IPS-11a (cell line): ENCODE measurements around the gene GADD45B.
"Not testable (repeated sequence)": the region's sequence is repeated elsewhere in the genome, so short reads cannot be mapped to it uniquely, and the experiment has no call there.

Experiments
- H3K4me3 ChIP-seq: one replicate; pipeline ENCODE4 v1.5.1; 2013; ENCODE audit warnings: low read depth, low read length, control low read depth

GADD45B gene

DNA sequence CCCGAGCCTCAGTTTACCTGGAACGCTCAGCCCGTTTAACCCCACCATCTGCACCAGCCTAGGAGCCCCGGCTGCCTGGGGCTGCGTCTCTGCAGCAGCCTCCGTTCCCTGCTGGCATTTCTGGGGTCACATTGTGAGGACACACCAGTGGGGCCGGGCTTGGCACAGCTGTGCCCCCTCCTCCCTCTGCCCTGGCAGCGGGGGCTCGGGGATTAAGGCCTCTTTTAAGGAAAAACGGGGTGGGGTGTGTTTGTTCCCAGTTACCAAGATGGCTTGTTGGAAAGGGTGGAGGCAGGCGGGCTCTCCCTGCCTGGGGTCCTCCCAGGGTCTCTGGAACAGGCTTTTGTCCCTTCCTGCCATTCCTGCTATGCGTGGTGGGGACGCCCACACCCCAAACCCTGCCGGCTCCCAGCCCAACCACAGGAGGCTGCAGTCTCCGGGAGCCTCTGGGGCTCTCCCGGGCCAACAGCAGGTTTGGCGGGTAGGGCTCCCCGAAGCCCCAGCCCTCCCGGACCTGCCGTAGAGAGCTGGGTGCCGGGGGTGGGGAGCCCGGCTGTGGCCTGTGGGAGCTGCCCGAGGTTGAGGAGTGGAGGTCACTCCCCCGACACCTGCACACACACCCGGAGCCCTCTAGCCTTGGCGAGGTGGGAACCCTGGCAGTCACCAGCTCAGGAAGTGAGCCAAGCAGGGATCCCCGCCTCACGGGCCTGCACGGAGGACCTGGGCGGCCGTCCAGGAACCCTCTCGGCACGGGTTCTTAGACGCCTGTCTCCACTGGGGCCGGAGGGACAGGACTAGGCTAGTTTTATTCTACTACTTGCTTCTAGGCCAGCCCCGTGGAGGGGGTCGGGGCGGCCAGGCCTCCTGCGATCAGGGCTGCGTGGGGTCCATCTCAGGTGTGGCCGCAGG lies 36.9 kb downstream of the GADD45B start:
- H3K4me3 ChIP-seq, result no peak overlapping the region

DNA sequence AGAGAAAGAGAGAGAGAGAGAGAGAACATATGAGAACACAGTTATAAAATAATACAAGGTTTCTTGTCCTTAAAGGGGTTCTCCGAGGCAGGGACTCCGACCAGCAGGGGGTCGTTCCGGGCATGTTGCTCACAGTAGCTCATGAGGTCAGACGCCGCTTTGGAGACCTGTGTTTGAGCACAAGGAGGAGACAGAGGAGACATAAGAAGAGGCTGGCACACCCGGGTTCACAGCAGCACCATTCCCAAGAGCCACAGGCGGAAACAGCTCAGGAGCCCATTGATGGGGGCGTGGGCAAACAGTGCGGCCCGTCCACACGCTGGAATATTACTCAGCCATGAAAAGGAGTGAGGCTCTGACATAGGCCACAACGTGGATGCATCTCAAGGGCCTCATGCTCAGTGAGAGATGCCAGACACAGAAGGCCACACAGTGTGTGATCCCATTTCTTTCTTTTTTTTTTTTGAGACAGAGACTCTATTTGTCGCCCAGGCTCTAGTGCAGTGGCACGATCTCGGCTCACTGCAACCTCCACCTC lies 39.1 kb downstream of the GADD45B start:
- H3K4me3 ChIP-seq, result no peak overlapping the region

DNA sequence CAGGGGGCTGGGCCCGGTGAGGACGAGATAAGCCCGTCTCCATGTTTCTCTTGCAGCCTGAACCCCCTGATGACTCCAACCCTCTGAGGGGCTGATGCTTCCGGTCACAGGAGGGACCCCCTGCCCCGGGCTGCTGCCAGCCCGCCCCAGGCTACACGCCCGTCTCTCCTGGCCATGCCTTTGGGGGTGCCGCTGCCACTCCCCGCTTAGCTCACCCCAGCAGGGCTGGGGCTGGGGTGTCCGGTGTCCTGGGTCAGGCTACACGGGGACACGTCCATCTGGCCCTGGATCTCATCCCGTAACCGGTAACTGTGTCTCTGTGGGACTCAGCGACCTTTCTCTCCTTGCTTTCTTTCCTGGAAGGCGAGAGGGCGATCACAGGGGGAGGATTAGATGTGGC lies 40.8 kb downstream of the GADD45B start:
- H3K4me3 ChIP-seq, result no peak overlapping the region

DNA sequence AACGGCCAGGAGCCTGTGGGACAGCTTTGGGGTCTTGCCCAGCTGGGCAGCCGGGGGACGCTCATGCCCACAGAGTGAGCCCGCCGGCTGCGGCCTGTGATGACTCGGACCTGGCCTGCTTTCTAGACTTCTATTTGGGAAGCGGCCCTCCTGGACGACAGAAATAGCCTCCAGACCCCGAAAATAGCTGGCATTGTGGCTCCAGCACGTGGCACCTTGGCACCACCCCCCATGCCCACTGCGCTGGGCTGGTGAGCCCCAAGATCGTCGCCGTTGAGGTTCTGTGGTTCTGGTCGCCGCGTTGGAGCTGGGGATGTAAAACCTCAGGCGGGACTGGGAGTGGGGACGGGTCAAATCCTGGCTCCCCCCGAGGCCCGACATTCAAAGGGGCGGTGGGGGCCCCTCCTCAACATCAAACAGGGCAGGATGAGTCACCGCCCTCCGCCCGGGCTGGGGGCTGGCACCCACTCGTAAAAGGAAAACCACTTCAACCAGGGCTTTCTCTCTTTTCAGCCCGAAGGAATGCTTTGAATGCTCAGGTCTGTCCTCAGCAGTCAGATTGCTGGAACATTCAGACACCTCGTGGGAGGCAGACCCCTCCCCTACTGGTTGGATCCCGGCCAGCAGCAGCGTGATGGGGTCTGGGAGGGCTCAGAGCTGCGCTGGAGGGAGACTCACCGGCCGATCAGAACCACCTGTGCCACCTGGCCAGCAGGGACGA lies 42.1 kb downstream of the GADD45B start:
- H3K4me3 ChIP-seq, result no peak overlapping the region

DNA sequence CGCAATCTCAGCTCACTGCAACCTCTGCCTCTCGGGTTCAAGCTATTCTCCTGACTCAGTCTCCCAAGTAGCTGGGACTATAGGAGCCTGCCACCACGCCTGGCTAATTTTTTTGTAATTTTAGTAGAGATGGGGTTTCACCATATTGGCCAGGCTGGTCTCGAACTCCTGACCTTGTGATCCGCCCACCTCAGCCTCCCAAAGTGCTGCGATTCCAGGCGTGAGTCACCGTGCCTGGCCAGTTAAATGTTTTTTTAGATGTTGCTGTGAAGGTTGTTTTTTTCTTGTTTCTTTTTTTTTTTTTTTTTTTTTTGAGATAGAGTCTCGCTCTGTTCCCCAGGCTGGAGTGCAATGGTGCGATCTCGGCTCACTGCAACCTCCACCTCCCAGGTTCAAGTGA lies 42.9 kb downstream of the GADD45B start:
- H3K4me3 ChIP-seq, result not testable (repeated sequence)

DNA sequence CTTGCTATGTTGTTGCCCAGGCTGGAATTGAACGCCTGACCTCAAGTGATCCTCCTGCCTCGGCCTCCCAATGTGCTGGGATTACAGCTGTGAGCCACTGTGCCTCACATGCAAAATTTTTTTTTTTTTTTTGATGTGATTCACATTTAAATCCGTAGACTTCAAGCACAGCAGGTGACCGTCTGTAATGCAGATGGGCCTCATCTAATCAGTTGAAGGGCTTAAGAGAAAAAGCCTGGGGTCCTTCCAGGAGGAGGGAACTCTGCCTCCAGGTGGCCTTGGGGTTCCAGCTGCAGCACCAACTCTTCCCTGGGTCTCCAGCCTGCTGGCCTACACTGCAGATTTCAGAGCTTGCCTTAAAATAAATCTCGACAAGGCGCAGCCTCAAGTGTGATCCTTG lies 43.6 kb downstream of the GADD45B start:
- H3K4me3 ChIP-seq, result no peak overlapping the region

DNA sequence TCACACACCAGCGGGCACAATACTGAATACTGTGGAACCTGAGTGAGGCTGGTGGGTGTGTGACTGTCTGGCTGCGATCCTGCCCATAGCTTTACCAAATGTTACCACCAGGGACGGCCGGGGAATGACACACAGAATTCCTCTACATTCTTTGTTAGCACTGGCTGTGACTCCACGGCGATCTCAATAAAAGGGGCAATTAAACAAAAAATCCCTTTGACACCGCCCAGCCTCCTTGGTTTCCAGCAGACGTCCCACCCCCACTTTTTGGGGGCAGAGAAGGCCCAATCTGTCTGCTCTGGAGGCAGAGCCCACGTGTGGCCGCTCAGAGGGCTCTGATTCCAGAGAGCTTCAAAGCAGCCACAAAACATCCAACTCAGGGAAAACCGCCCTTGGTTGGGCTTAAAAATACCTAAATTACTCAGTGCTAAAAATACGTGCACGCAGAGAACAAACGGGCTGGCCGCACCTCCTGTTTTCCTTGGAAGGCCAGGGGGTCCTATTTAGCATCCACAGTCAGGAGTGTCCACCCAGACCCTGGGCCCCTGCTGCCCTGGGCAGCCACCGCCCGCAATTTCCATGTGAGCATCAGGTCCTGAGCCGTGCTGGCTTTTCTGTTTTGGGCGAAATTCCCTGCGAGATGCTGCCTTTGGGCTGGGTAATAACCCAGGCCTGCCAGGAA lies 47.8 kb downstream of the GADD45B start:
- no peak overlapping the region for H3K4me3 ChIP-seq

DNA sequence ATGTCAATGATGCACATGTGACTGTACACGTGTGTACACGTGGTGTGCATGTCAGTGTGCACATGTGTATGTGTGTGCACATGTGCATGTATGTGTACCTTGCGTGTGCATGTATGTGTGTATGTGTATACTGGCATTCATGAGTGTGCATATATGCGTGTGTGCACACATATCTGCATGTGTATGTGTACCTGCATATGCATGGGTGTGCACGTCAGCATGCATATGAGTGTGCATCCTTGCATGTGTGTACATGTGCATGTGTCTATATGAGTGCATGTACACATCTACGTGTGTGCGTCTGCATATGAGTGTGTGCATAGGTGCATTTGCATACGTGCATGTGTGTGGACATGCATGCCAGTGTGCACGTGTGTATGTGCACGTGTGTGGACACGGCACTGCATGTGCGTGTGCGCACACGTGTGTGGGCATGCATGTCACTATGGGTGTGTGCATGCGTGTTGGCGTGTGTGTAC lies 48.5 kb downstream of the GADD45B start:
- no peak overlapping the region for H3K4me3 ChIP-seq

DNA sequence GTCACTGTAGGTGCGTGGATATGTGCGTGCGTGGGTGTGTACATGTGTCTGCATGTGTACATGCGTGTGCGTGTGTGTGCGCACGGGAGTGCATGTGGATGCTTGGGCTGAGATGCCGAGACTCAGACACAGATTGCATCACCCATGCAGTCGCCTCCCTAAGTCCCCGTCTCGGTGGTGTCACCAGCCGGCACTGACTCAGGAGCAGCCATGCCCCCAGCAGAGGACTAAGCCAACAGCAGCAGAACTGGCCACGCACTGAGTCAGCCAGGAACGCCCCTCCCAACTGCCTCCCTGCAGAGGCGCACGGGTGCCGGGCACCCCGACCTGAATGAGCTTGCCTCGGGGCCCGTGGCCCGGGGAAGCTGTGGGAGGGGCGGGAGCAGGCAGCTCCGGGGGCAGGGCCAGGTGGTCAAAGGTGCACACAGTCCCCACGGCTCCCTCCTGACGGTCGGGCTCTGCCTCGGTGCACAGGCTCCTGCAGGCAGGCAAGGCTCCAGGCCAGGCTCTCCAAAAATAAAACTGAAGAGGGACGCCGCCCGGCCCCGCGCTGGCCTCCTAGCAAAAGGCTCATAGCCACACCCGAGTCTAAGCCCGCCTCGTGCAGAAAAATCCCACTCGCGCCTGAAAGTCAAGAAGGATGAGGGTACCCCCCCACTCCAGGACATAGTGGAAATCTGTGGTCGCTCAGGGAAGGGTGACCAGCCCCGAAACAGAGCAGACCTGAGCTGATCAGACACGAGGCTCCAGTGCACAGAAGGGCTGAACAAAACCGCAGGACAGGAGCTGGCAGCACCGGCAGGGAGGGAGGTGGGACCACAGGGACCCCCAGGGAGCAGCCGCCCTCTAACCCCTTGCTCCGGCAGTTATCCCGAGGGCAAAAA lies 49.2 kb downstream of the GADD45B start:
- H3K4me3 ChIP-seq, result no peak overlapping the region

DNA sequence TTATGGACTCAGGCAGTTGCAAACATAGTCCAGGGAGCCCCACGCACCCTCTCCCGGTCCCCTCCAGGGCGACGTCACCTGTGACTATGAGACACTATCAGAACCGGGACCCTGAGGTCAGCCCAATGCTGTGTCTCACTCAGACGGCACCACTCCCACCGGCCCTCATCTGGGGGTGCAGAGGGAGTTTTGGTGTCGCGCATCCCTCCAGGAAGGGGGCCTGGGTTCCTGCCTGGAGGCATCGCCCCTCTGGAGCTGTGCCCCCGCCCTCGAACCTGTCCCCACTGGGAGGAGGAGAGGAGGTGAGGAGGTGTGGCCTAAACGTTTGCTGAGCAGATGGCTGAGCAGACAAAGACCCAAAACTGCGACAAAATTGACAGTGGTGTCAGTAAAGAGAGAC lies 51.2 kb downstream of the GADD45B start:
- H3K4me3 ChIP-seq, result no peak overlapping the region

DNA sequence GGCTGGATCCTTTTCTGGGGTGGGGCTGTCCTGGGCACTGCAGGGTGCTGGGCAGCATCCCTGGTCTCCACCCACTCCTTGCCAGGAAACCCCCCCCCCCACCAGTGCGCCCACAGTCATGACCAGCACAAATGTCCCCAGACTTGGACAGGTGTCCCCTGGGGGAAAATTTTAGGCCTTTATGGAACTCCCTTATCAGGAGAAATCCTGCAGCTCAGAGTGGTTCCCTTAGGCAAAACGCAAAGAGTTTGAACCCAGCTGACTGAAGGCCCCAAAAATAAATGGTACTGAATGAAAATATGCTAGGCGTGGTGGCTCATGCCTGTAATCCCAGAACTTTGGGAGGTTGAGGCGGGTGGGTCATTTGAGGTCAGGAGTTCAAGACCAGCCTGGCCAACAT lies 51.8 kb downstream of the GADD45B start:
- H3K4me3 ChIP-seq, result no peak overlapping the region
